Tibial artery (tissue), 4 donors: ENCODE results near the gene CUX1.
"Not testable (repeated sequence)": the region's sequence is repeated elsewhere in the genome, so short reads cannot be mapped to it uniquely, and the experiment has no call there.

ENCODE experiments used
- DNase-seq, 2 donors: peaks; one replicate each; pipeline ENCODE4 v3.0.0-alpha.2; 2019
- H3K27ac ChIP-seq, 2 donors: fragments of 200-600 bp; sonication (generic) in 1 of 2; 1 replicate in 1 of 2; 2 replicates in 1 of 2; pipeline ENCODE4 v1.5.1; 2018 to 2019; ENCODE audit warnings: mild to moderate bottlenecking in 1 of 2
- H3K27me3 ChIP-seq, 2 donors: fragments of 200-600 bp; sonication (generic) in 1 of 2; one replicate each; pipeline versions ENCODE4 v1.5.1 to v1.6.0; 2016 to 2019
- H3K36me3 ChIP-seq, 3 donors: fragments of 200-600 bp; sonication (generic) in 2 of 3; one replicate each; pipeline ENCODE4 v1.5.1; 2016 to 2019; ENCODE audit warnings: mild to moderate bottlenecking in 2 of 3
- H3K4me1 ChIP-seq, 4 donors: fragments of 200-600 bp; sonication (generic) in 2 of 4; 1 replicate in 3 of 4; 2 replicates in 1 of 4; pipeline ENCODE4 v1.5.1; 2016 to 2019
- H3K4me3 ChIP-seq, 2 donors: fragments of 200-600 bp; sonication (generic) in 1 of 2; 1 replicate in 1 of 2; 2 replicates in 1 of 2; pipeline ENCODE4 v1.5.1; 2018 to 2019; ENCODE audit warnings: mild to moderate bottlenecking in 2 of 2
- H3K9me3 ChIP-seq, 3 donors: fragments of 200-600 bp; sonication (generic) in 1 of 3; one replicate each; pipeline ENCODE4 v1.5.1; 2016 to 2019
- CTCF ChIP-seq, 2 experiments: fragments of 200-600 bp in 1 of 2; fragments of 450-650 bp in 1 of 2; IDR thresholded peaks; one replicate each; pipeline ENCODE4 v1.5.1; 2017 to 2019; ENCODE audit warnings: antibody characterized with exemption in 2 of 2, mild to moderate bottlenecking in 1 of 2, moderate library complexity in 1 of 2
- intact Hi-C: fragments of 100-400 bp; cut with DNase I; formaldehyde crosslinking; loops from one replicate; pipeline ENCODE4 v1.15.0; 2023; ENCODE audit warnings: low total_unique reads

CUX1 gene

GRCh38 chr7:101864039-101864438 is 46.6 kb downstream of the CUX1 start:
- Histone ChIP-seq H3K4me1 (peaks cover 0 to 23% (median 10%) of the 10 kb centered on the region in 4 donors), H3K9me3 (no peaks in the 10 kb centered on the region), H3K4me3 (no peak overlapping the region), H3K27me3 (no peaks in the 10 kb centered on the region), H3K36me3 (no peaks in the 10 kb centered on the region), H3K27ac (no peak overlapping the region)
- intact Hi-C loops = no loop called here
- DNase-seq = no peak
- no peak for TF ChIP-seq CTCF (IDR thresholded peaks at IDR 0.05)

- intact Hi-C loops = no loop called here
- H3K9me3 ChIP-seq = no peaks in the 10 kb centered on the region
- H3K36me3 ChIP-seq = no peaks in the 10 kb centered on the region
- DNase-seq = no peak
- H3K27ac ChIP-seq = no peak overlapping the region
- peaks cover 0 to 16% (median 8%) of the 10 kb centered on the region in 4 donors for H3K4me1 ChIP-seq
- no peak for TF ChIP-seq CTCF (IDR thresholded peaks at IDR 0.05)
- no peaks in the 10 kb centered on the region for H3K27me3 ChIP-seq
- no peak overlapping the region for H3K4me3 ChIP-seq
Measured at GRCh38 chr7:101865031-101865430, 47.6 kb downstream of the CUX1 start.

DNA sequence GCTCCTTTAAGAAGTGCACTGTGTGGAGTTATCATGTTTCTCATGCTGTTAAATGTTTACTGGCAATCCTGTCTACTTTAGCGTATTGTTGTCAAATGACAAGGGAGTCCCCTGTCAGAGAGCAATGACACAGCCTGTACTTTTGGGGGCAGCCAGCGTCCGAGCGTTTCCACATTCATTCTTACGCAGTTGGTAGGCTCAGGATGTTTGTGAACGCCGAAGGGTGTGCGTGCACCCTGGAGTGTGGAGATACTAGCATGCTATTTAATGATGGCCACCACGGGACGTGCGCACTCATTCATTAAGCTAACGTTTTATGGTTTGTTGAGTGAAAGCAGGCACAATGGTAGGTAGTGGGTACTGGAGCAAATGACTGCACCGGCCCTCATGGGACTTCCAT is 48.0 kb downstream of the CUX1 start:
- peaks cover 0 to 18% (median 8%) of the 10 kb centered on the region in 4 donors for H3K4me1 ChIP-seq
- H3K27ac ChIP-seq = no peak overlapping the region
- no peak for DNase-seq
- H3K27me3 ChIP-seq = no peaks in the 10 kb centered on the region
- TF ChIP-seq CTCF (IDR thresholded peaks at IDR 0.05) = no peak
- H3K9me3 ChIP-seq = no peaks in the 10 kb centered on the region
- intact Hi-C loops = no loop called here
- H3K36me3 ChIP-seq = no peaks in the 10 kb centered on the region
- H3K4me3 ChIP-seq = no peak overlapping the region

DNA sequence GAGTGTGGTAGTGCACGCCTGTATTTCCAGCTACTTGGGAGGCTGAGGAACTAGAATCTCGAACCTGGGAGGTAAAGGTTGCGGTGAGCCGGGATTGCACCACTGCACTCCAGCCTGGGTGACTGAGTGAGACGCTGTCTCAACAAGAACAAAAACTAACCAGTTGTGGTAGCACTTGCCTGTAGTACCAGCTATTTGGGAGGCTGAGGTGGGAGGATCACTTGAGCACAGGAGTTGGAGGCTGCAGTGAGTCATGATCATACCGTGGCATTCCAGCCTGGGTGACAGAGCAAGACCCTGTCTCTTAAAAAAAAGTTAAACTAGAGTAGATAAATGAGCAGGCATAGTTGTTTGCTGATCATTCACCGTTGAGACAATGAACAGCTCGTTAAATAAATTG is 48.9 kb downstream of the CUX1 start:
- intact Hi-C loops = no loop called here
- Histone ChIP-seq H3K4me1 (peaks cover 0 to 18% (median 8%) of the 10 kb centered on the region in 4 donors), H3K27ac (no peak overlapping the region), H3K4me3 (no peak overlapping the region), H3K27me3 (no peaks in the 10 kb centered on the region), H3K36me3 (no peaks in the 10 kb centered on the region), H3K9me3 (no peaks in the 10 kb centered on the region)
- DNase-seq = no peak
- no peak for TF ChIP-seq CTCF (IDR thresholded peaks at IDR 0.05)

GRCh38 chr7:101867265-101867664 is 49.8 kb downstream of the CUX1 start:
- no peaks in the 10 kb centered on the region for H3K36me3 ChIP-seq
- H3K4me1 ChIP-seq = peaks cover 0 to 18% (median 8%) of the 10 kb centered on the region in 4 donors
- TF ChIP-seq CTCF (IDR thresholded peaks at IDR 0.05) = no peak

DNA sequence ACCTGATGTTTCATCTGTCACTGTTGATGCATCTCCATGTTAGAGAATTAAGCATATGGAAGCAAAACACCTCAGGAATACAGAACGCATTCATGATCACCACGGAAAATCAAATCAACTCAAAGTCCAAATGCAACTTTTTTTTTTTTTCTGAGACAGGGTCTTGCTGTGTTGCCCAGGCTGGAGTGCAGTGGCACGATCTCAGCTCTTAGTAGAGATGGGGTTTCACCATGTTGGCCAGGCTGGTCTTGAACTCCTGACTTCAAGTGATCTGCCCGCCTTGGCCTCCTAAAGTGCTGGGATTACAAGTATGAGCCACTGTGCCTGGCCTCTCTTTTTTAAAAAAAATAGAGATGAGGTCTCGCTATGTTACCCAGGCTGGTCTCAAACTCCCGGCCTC is 50.3 kb downstream of the CUX1 start:
- DNase-seq, H3K27ac ChIP-seq, H3K9me3 ChIP-seq, H3K27me3 ChIP-seq, H3K4me3 ChIP-seq, intact Hi-C loops, H3K36me3 ChIP-seq: not testable (repeated sequence)
- peaks cover 0 to 18% (median 8%) of the 10 kb centered on the region in 4 donors for H3K4me1 ChIP-seq

More at GRCh38 chr7:101867265-101867664, 49.8 kb downstream of the CUX1 start:
- Histone ChIP-seq H3K9me3 (no peaks in the 10 kb centered on the region), H3K4me3 (no peak overlapping the region), H3K27ac (no peak overlapping the region), H3K27me3 (no peaks in the 10 kb centered on the region)
- DNase-seq = no peak
- intact Hi-C loops = no loop called here
